ENCODE data around the gene EIF5.

DNA sequence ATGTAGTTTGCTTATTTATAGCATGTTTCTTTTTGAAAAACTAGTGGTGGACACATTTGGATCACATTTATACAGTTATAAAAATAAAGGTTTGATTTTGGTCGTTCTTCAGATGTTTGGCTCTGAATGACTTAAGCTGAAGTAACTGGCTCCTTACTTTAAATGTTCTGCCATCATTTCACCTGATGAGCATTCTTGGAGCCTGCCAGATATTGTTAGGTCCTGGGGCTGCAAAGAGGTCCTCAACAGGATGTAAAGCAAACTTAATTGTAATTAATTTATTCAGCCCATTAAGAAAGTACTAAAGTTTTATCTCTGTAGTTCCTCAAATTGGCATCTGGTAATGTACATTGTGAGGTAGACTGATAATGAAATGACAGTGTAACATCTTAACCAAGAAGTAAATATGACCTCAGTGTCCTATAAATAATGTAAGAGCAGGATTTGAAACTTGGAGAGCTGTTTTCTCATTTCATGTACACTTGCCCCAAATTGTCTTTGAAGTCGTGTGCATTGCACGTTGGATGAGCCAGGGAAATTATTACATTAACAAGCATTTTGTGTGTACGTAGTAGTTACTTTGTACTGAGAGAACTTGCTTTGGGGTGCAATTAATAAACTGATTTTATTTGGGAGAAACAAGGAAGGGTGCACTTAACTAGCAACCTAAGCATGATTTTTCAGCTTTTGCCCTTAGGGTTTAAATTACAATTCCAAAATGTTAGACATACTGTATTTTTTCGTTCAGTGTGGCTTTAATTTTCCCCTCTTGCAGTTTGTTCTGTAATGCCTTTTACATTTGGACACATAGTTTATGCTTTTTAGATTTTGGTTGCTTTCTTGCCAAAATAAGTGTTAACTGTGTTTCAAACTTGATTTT lies 7.5 kb downstream of the EIF5 start:
- TF ChIP-seq, protein P1, sequence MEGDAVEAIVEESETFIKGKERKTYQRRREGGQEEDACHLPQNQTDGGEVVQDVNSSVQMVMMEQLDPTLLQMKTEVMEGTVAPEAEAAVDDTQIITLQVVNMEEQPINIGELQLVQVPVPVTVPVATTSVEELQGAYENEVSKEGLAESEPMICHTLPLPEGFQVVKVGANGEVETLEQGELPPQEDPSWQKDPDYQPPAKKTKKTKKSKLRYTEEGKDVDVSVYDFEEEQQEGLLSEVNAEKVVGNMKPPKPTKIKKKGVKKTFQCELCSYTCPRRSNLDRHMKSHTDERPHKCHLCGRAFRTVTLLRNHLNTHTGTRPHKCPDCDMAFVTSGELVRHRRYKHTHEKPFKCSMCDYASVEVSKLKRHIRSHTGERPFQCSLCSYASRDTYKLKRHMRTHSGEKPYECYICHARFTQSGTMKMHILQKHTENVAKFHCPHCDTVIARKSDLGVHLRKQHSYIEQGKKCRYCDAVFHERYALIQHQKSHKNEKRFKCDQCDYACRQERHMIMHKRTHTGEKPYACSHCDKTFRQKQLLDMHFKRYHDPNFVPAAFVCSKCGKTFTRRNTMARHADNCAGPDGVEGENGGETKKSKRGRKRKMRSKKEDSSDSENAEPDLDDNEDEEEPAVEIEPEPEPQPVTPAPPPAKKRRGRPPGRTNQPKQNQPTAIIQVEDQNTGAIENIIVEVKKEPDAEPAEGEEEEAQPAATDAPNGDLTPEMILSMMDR (IDR thresholded peaks at IDR 0.05), result no peak
- TF ChIP-seq POLR2A (IDR thresholded peaks at IDR 0.05), result no peak
